ENCODE measurements around the gene ASCC1.

Gene ASCC1

GRCh38 chr10:72062832-72063702 is 153.0 kb downstream of the ASCC1 start:
- no peak for DNase-seq

GRCh38 chr10:72062382-72062781 is 153.7 kb downstream of the ASCC1 start:
- DNase-seq = no peak

DNA sequence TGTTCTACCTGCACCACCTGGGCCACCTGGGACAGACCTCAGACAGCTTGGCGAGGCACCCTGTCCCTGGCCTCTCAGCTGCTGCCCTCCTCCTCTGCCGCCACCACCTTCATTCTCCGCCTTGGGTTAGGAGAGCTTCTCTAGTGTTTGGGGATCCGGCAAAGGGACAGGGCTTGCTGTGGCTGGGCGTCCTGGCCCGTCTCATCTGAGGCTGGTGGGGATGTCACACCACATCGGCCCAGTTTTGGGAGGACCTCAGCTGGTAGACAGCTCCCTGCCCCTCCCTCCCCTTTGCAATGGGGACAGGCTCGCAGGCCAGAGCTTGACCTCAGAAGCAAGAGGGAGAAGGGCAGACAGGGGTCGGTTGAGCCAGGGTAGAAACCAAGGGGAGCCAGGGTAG is 154.1 kb downstream of the ASCC1 start:
- DNase-seq = no peak

DNA sequence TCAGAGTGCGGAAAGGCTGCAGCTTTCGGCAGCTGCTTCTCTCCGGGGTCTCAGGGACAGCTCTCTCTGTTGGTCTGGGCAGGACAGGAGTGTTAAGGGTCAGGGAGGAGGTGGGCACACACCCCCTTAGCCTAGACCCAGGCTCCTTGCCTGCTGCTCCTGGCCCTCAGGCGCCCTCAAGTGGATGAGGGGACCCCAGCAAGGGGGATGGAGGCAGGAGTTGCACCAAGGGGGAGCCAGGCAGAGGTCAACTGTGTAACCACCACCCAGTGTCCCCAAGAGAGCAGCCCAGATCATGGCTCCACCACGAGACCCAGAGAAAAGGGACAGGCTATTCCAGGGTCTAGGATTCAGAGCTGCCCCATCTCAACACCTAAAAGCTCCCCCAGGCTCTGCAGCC is 154.6 kb downstream of the ASCC1 start:
- no peak for DNase-seq

DNA sequence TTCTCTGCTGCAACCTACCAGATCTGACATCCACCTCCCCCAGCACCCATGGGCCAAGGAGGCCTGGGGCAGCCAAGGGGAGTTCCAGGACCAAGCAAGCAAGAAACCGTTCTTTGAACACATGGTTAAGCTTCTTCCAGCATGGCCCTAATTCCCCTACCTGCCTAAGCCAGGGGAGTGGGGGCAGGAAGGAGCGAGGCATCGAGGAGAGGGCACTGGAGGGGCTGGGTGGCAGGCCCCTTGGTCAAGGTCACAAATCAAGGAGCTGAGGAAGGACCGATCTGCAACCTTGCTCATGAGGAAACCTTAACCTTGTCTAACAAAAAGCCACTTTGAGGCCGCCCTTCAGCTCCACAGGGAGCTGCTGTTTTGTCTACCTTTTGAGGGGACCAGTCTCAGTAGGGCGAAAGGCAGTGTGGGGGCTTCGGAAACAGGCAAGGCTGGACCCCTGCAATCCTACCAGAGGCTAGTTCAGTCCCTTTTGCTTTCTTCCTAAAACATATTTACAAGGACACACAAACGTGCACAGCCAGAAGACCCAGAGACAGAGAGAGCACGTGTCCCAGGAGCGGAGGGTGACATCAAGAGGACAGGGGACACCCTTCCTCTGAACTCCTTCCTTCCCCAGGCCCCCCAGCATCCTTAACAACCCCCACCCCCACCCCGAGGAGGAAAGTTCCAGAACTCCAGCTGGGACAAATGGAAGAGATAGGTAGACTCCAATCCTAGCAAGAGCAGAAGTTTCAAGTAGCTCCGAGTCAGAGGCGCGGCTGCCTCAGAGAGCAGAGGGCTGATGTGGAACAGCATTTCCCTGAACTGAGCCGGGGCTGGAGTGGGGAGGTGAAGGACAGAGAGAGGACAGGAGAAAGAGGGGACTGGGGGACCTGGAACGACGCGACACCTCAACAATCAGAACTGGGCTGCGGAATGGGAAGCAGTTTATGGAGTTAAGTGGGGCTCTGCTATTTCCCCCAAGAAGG is 155.9 kb downstream of the ASCC1 start:
- DNase-seq = no peak

- DNase-seq = no peak
Observed at GRCh38 chr10:72058989-72059842, 156.9 kb downstream of the ASCC1 start.

- DNase-seq = no peak
Observed at GRCh38 chr10:72058347-72058898, 157.7 kb downstream of the ASCC1 start.

DNA sequence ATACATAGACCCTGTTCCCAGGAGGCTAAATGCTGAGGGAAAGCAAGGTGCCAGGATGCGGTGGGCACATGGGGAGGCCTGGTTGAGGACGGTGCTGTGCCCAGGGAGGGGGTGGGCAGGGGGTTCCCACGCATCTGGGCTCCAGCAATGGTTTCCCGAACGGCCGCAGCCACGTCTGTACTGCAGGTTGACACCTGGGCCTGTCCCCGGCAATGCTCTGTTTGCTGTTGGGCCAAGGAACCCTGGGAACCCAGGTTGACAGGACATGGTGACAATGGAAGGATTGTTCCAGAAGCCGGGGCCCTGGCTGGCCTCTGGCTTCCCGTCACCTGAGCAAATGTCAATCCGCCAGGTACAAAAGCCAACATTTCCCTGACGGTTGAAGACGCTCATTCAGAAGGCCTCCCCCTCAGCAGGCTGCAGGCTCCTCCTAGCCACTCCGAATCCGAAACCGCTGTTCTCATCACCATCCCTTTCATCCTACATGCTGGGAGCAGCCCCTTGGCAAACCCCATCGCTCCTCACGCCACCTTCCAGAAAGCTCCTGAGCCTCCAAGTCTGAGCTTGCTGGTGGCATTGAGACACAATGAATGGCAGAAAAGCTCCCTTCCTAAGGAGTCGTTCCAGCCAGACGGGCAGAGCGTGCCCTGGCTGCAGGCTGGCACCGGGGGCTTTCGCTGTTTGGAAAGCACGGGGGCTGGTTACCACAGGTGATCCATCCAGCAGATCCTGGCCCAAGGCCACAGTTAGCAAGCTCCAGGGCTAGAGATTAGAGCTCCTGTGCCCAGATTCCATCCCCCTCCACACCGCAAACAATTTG is 158.9 kb downstream of the ASCC1 start:
- DNase-seq = no peak

GRCh38 chr10:72056113-72056512 is 160.0 kb downstream of the ASCC1 start:
- DNase-seq = no peak

DNA sequence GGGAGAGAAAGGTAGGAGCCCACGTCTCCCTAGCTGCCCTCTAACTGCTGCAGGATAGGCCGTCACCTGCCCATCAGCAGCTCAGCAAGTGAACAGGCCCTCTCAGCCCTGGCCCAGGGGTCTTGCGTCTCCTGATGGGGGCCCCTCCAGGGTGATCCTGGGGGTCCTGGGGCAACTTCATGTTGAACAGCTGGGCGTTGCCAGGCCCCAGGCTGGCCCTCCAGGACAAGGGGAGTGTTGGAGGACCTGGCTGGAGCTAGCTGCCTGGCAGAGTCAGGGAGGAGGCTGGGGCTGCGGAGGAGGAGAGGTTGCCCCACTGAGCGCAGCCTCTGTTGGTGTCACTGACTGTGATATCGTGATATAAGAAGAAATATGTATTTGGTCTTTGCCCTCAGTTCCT is 162.4 kb downstream of the ASCC1 start:
- DNase-seq = no peak

GRCh38 chr10:72050873-72051272 is 165.2 kb downstream of the ASCC1 start:
- DNase-seq = no peak

GRCh38 chr10:72049969-72050781 is 165.9 kb downstream of the ASCC1 start:
- no peak for DNase-seq

DNA sequence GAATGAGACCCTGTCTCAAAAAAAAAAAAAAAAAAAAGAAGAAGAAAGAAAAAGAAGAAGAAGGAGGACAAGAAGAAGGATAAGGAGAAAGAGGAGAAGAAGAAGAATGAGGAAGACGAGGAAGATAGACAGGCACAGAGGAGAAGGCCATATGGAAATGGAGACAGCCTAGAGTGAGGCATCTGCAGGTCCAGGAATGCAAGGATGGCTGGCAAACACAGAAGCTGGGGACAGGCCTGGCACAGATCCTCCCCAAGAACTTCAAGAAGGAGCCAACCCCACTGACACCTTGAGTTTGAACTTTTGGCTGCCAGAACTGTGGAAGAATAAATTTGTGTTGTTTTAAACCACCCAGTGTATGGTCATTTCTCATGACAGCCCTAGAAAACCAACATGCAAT is 166.6 kb downstream of the ASCC1 start:
- no peak for DNase-seq

DNA sequence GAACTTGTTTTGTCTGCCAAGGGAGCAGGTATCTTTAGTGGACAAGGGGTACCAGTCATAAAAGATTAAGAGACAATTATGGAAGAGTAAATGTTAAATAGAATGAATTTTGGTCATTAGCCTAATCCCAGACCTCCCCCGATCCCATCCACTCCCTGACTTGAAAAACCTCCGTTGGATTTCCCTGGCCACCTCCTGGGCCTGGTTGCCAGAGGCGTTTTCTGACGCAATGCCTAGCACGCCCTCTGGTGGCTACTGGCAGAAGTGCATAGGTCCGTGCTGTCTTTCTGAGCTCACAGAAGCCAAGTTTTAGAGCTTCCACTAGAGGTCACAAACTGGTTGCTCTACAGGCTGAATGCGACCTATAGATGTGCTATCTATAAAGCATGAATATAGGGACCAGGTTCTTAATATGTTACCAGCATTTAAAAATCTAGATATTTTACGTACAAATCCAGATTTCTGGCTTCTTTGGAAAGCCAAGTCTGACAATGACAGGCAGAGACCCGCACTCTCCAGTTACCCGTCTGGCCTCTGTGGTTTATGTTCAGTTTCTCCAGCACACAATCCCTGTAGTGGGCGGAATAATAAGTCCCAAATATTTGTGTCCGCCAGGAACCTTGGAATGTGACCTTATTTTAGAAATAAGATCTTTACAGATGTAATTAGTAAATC is 167.5 kb downstream of the ASCC1 start:
- DNase-seq = peak; percentile 96

All from KG1 (cell line).